Caki2 (cell line): ENCODE data around the gene PRDM11. TPM values are rescaled to one million over a fixed set of nuclear protein-coding genes. Genes with fewer than 3 reads are reported as not detected.
A peak's percentile ranks its signal among the peaks of the same experiment; 100 is the strongest.

Experiments used
- DNase-seq: peaks from one replicate; pipeline ENCODE4 v3.0.0-alpha.2; 2015; ENCODE audit warnings: low read depth
- in situ Hi-C: cut with HindIII; loops from 2 replicates; pipeline ENCODE4 v1.10.0; 2016; ENCODE audit warnings: low sequenced_read_pairs, low pct_unique_long_range_greater_than_20kb, mixed read lengths
- total RNA-seq: library from RNA; depleted of rRNA; stranded (reverse); fragments of >200 nt; shearing (Covaris generic); gene quantifications from 2 replicates; pipeline ENCODE4 v1.2.3, GENCODE V29; 2014; ENCODE audit warnings: low replicate concordance

Gene PRDM11
- total RNA-seq, 1 experiment from 2014 or later: 6.0 TPM

DNA sequence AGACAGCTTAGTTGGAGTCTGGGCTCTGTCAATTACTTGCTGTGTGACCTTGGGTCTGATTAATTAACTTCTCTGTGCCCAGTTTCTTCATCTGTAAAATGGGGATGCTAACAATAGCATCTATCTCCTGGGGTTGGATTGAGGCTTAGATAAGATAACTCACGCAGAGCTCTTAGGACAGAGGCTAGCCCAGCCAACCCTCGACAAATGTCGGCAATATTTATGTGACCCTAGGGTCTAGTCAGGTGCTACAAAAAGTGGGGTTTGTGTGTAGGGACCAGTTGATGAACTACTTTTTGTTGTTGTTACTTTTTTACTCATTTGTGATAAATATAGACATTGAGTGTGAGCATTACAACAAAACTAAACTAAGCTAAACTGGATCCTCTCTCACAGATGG lies 117.3 kb downstream of the PRDM11 start:
- no peak for DNase-seq
- in situ Hi-C loops: no loop called here

DNA sequence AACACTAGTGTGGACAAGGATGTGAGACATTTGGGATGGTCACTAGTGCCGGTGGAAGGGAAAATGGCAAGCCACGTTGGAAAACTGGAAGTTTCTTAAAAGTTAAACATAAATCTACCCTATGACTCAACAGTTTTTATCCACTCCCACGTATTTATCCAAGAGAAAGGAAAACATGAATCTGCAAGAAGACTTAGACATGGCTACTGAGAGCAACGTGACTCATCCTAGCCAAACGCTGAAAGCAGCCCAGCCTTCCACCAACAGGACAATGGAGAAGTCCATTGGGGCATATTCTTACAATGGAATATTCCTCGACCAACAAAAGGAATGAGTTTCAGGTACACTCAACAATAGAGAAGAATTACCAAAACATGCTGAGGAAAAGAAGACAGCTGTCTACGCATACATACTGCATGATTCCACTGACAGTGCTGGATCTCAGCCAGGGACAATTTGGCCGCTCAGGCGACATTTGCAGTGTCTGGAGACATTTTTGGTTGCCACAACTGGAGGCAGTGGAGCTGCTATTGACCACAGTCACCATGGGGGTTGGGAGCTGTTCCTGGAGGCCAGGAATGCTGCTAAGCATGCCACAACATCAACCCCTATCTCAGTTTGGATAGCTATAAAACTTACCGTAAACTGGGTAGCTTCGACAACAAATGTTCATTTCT lies 118.5 kb downstream of the PRDM11 start:
- in situ Hi-C loops: no loop called here
- DNase-seq: peak; percentile 88

DNA sequence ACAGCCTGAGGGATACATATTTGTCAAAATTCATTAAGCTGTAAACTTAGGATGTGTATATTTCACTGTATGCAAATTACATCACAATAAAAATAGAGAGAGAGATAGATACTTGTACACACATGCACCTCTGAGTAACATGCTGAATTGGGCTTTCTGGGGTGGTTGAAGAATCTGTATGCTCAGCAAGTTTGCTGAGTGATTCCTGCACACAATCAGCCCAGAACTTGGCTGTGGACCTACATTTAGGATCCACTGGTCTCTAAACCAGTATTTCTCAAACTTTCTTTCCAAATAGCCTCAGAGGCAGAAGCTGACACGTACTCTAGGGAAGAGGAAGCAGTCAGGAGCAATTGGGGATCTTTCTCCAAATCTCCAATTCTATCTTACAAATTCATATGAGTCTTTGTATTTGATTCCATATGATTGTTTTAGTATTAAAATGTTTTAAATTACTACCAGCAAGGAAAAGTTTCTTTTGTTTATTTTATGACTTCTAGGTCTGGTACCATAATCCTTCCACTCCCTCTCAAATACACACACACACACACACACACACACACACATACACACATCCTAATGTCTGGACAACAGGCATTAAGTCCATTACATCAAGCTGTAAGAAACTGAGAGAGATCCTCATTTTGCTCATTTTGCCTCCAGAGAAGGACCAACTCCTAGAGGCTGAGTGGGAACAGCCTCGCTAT lies 119.7 kb downstream of the PRDM11 start:
- DNase-seq: no peak
- in situ Hi-C loops: no loop called here

DNA sequence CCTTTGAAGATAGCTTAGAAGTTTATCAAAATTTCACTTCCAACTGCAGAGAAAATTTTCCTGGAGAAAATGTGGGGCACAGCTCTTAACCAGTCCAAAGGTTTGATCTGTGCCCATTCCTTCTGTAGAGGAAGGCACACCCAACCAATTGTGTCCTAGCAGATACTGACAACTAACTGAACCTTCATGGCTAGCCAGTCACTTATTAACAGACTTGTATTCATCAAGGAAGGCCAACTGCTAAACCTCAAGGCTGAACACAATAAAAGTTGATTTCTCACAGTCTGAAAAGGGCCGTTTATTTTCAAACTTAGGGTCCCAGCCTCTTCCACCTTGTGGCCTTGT lies 120.2 kb downstream of the PRDM11 start:
- in situ Hi-C loops: no loop called here
- peak; percentile 75 for DNase-seq

DNA sequence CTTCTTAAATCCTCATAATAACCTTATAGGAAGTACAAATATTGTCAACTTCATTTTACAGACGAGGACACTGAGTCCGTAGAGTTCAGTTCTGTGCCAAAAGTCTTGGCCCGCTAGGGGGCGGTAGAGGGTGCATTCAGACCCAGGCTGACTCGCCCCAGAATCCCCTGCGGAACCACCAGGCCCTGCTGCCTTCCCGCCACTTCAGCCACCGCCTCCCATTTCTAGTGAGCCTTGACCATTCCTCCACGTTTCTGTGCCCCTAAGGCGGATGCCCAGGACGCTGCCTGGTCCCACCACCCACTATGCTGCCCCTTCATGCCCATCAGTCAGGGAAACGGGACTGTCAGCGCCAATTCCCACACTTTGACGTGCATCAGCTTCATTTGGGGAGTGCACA lies 120.6 kb downstream of the PRDM11 start:
- in situ Hi-C loops: no loop called here
- no peak for DNase-seq

DNA sequence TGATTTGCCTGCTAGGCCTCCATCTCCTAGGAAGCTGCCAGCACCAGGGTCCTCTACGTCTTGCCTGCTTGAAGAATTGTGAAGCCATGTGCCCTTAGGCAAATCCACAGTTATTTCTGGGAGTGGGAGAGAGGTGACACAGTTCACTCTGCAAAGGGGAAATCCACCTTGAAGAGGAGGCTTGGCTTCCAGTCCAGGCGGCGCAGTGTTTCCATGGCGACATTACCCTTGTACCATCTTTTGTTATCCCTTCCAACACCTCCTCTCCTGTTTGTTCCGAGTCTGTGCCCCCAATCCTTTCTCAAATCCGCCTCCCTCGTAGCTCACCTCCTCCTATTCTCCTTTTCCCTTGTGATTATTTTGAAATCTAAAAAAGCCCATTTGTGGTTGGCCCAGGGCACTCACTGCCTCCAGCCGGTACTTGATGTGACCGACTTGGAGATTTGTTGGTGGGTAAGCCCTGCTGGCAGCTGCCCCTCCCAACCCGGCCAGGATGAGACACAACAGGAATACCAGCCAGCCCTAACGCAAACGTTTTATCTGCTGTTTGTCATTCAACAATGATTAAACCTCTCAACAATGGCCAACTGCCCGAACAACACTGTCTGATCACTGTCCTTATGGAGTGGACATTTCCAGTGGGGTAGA lies 121.3 kb downstream of the PRDM11 start:
- peak; percentile 87 for DNase-seq
- in situ Hi-C loops: no loop called here

DNA sequence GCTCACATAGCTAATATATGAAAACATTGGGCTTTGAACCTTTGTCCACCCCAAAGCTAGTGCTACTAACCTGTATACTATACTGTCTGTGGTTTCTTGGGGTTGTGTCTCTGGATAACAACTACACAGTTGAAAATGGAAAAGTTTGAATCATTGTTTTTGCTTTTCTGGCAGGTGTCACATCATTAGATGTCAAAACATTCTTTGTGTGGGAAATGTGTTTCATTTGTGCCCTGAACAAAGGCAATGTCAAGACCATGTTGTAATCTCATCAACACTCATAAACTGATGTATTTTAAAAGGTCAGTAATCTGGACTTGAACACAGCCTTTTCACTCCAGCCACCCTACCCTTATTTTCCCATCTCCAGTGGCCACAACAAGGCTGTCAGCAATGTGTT lies 123.2 kb downstream of the PRDM11 start:
- in situ Hi-C loops: no loop called here
- no peak for DNase-seq

DNA sequence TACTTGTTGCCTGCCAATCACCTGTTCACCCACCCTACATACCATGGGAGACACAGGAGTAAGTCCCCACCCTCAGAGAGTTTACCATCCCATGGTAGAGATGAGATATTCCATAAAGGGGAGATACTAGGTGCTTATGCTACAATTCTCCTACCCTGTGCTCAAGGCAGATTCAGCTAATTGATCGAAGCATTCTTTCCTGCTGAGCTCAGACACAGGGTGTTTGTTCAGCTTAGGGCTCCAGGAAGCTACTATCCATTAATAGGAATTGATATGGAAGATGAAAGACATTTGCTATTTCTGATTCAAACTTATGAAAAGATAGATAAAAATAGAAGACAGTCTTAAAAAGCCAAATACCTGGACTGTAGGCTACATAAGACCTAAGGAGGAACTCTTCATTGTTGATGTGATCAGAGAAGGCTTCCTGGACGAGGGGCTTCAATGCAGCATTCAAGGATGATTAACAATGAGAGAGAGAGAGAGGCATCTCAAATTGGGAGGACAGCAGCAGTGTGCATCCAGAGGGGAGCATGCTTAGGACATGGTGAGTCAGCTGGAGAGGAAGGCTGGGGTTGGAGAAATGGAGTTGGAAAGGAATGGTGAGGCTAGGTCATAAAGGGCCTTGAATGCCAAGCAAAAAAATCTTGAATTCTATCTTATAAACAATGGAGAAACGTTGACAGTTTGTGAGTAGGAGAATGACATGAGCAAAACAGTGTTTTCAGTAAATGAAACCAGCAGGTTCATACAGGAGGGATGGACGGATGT lies 124.7 kb downstream of the PRDM11 start:
- no peak for DNase-seq
- in situ Hi-C loops: no loop called here

DNA sequence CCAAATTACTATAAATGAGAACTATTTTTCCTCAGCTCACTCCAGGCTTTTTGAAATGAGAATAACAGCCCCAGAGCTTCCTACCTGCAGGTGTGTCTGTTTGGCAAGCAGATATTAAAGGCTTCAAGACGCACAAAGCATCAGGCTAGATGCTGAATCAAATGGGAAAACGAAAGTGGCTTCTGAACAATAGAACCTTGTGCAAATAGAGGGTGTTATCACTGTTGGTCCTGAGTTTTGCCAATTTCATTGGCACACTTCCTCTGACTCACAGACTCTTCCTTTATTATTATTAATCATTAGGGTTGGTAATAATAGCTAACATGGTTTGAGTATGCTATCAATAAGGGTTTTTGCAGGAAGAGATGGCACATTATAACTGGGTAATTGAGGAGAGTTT lies 126.3 kb downstream of the PRDM11 start:
- no peak for DNase-seq
- in situ Hi-C loops: no loop called here

DNA sequence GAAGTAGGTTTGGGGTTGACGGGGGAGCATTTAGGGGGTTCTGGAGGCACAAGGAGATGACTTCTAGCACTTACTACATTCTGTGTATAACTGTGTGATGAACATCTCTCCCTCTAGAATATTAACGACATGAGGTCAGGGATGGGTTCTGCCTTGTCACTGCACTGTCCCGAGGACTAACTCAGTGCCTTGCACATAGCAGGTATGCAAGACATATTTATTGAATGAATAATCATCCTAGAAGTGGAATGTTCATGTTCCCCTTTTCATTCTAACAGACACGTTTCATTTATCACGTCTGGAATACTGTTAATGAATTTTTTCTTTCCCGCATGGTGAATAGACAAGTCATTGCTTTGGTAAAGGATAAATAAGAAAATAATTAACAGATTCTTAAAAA lies 127.1 kb downstream of the PRDM11 start:
- in situ Hi-C loops: no loop called here
- DNase-seq: peak; percentile 77

DNA sequence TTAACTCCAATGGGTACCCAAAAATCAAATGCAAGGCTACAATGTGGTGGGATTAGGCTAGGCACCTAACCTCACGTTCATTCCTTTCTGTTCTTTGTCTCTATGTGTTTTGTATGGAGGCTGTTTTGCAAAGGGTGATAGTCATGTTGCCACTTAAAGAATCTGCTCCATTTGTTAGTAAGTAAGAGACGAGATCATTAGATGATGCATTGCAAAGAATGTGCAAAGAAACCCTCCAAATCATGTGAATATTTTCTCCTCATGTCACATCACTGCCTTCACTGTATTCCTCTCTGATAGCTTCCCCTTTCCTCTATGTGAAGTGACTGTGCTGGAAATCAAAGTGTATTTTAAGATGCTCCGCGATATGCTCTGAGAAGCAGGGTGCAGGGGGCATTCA lies 127.8 kb downstream of the PRDM11 start:
- in situ Hi-C loops: no loop called here
- DNase-seq: no peak

DNA sequence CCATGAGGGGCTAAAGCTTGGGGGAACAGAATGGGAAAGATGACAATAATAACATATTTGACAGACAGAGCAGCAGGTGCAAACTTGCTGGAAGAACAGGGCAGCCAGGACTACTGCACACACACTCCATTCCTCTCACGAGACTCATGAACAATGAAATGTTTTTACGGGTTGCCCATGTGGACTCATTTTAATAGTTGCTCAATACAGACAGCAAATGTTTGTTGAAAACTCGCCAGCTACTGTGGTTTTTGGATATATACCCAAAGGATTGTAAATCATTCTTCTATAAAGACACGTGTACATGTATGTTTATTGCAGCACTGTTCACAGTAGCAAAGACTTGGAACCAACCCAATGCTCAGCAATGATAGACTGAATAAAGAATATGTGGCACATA lies 129.4 kb downstream of the PRDM11 start:
- in situ Hi-C loops: no loop called here

DNA sequence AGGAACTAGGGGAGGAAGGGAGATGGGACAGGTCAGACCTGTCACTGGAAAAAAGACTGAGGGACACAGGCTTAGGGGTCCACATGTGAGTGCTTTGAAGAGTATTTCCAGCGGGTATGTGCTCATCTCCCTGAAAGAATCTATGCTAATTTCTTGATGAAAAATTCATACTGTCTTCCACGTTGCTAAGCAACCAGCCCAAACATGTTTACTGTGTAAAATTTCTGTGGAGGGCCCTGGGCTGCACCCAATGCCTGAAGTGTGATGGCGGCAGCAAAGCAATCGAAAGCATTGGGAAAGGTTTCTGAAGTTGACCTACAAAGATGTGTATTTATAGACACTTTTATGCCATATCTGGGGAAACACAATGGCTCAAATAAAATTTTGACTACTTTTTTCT lies 132.3 kb downstream of the PRDM11 start:
- in situ Hi-C loops: no loop called here
- no peak for DNase-seq

More for the DNA sequence above, 129.4 kb downstream of the PRDM11 start:
- DNase-seq: no peak

DNA sequence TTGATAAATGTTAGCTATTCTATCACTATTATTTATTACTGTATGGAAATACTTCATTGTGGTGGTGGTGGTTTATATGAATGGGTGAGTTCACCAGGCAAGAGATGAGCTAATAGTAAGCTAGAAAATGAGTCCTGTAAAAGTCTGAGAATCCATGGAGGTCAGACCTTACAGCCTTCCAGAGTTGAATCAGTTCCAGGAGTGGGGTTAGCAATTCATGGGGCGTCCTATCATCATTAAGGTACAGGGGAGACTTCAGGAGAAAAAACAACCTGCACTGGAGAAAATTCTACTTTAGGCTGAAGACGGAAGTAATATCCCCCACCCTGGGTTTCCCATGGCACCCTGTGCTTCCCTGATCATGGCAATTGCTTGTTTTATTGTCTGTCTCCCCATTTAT lies 133.2 kb downstream of the PRDM11 start:
- in situ Hi-C loops: no loop called here
- DNase-seq: no peak

DNA sequence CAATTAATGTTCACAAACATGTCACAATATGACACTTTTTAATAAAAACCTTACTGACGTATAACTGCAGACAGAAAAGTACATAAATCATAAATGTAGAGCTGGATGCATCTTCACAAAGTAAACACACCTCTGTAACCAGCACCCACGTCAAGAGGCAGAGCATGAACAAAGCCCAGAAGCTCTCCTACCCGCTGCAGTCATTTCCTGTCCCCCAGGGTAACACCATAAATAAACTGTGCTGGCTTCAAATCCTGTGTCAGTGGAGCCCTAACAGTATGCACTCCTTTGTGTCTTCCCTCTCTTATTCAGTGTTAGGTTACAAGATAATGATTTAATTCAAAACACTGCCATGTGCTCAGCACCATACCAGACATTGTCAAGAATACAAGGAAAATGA lies 134.0 kb downstream of the PRDM11 start:
- no peak for DNase-seq
- in situ Hi-C loops: no loop called here

DNA sequence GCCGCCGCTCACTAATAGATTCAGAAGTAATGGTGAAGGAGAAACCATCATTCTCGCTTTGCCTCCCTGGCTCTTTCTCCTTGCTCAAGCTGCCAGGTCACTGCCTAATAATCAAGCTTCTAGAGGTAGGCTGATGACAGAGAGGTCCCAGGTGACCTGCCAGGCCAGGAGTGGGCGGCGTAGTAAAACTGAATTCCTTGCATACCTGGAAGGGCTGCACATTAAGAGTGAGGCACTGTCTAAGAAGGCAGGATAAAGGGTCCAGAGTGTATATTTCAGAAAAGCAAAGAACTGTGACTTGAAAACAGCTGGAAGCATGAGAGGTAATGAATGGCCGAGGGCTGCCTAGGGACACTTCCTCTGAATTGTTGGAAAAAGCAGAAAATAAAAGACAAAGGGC lies 135.6 kb downstream of the PRDM11 start:
- no peak for DNase-seq
- in situ Hi-C loops: no loop called here
